GM13976 (cell line): Measurements from ENCODE around the gene TLL2.

Experiments
- DNase-seq: peaks from one replicate; pipeline ENCODE4 v3.0.0; 2012; ENCODE audit warnings: low spot score
- CTCF ChIP-seq: IDR thresholded peaks from 2 replicates; pipeline ENCODE4 v1.5.1; 2012; ENCODE audit warnings: borderline replicate concordance, mild to moderate bottlenecking; ENCODE audit not compliant: insufficient read depth; ENCODE audit errors: extremely low read depth, missing control alignments, control extremely low read depth
- in situ Hi-C: fragments of 300-500 bp; cut with MboI; formaldehyde crosslinking; loops from one replicate; pipeline ENCODE4 v1.12.0; 2022; ENCODE audit warnings: low sequenced_read_pairs, mixed read lengths, inconsistent platforms; ENCODE audit not compliant: unreplicated experiment

Gene TLL2

DNA sequence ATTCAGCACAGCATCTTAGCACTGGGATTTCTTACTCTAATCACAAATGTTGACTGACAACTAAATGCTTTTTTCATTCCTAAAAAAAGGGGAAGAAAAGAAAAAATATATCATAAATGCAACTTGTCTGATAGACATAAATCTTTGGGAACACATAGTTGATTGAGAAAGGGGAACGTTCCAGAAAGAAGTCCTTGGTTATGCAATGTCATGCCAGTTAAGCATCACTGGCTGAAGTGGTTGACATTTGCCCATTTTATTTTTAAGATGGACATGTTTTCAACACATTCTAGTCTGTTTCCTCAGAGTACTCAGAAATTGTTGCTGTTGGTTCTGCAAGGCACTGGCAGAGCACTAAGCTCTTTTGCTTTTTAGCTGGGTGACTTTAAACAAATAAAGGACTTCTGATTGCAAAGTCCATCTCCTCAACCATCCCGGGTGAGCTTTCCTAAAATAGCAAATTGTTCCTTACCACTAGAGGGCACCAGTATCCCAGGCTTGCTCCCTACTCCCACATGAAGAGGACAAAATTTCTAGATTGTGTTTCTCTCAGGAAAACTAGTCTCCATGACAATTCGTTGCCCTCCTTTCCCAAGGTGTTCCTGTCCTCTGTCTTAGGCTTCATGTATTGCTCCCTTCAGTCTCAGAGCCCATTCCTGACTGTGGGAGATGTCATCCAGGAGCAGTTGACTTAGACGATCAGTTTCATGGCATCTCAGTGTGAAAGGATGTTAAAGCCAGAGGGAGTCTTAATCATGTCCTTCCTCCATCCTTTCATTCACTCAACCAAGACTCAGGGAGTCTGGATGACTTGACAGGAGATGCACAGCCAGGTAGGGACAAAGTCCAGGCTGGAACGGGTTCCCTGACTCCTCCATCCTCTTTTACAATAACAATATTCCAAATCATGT, 178.9 kb downstream of the TLL2 start:
- peak; percentile 21 for DNase-seq
- in situ Hi-C loops = no loop called here
- TF ChIP-seq CTCF = peak; percentile 59

DNA sequence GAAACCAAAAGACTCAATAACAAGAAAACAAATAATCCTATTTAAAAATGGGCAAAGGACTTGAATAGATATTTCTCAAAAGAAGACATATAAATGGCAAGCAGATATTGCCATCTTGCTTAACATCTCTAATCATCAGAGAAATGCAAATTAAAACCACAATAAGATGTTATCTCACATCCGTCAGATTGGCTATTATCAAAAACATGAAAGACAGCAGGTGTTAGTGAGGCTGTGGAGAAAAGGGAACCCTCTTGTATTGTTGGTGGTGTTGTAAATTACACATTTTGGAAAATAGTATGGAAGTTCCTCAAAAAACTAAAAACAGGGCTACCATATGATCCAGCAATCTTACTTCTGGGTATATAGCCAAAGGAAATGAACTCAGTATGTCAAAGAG, 180.6 kb downstream of the TLL2 start:
- in situ Hi-C loops = no loop called here
- TF ChIP-seq CTCF = no peak
- no peak for DNase-seq

DNA sequence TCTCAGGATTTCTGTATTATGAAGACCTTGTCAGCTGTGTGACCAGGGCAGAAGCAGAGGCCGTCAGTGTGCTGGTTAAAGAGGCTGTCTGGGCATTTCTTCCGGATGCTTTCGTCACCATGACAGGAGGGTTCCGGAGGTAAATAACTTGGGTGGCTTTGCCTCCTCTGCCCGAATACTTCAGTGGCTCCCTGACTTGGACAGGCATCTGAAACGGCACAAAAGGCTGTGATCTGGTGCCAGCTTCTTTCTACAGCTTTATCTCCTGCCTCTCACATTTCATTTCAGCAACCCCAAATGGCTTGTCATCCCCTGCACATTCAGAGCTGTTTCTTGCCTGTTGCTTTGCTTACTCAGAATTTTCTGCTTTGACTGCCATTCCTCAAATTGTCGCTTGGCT, 186.3 kb downstream of the TLL2 start:
- in situ Hi-C loops = no loop called here
- DNase-seq = no peak
- TF ChIP-seq CTCF = no peak

DNA sequence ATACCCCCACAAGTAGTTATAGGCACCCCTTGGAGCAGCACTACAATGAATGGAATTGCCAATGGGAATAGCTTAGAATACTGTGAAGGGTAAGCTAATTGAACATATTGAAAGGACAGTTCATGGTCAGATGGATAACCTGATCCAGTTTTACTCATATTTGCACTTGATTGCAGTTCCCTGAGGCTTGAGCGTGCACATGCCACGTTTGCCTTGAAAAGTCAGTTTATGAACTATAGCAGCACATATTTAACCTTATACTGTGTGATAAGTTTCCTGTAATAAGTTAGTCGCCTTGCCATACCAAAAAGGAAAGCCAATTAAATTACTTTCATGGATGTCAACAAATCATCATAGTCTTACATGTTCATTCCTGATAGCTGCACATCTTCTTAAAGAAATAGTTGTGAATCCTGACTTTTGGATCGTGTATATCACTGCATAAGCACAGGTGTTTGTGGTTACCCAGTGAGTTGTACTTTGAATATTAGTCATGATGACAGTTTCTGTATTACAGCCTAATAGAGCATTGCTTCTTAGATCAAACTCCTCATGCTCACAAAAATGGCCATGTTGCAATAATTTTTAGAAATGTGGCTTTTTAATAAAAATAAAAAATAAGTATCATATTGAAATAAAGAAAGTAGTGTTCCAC, 187.9 kb downstream of the TLL2 start:
- DNase-seq = peak; percentile 52
- in situ Hi-C loops = no loop called here
- TF ChIP-seq CTCF = no peak

DNA sequence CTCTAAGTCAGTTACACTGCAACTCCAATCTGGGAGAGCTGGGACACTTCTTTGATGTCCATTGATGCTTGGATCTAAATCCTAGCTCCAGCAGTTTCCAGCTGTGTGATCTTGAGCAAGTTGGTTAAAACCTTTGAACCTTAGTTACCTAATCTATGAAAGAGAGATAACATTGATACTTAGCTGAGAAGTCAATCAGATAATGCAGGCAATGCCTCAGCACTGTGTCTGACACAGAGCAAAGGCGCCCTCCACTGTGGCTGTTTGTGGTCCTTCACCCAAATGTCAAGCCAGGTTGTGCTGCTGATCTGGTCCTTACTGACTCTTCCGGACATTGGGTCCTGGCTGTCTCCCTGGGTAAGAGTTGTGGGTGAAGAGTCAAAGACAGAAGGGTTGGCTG, 189.3 kb downstream of the TLL2 start:
- no peak for DNase-seq
- peak; percentile 10 for TF ChIP-seq CTCF
- in situ Hi-C loops = no loop called here

GRCh38 chr10:96322275-96322674, 191.5 kb downstream of the TLL2 start:
- in situ Hi-C loops = no loop called here
- TF ChIP-seq CTCF = no peak

GRCh38 chr10:96321822-96322221, 191.9 kb downstream of the TLL2 start:
- in situ Hi-C loops = no loop called here
- no peak for TF ChIP-seq CTCF
- DNase-seq = no peak

More at GRCh38 chr10:96322275-96322674, 191.5 kb downstream of the TLL2 start:
- DNase-seq = no peak
